GM21529 (cell line): ENCODE data around the gene ASIC5.
"Not testable (repeated sequence)": the region's sequence is repeated elsewhere in the genome, so short reads cannot be mapped to it uniquely, and the experiment has no call there.

Experiments used
- ATAC-seq: cut with Tn5 transposase; IDR thresholded peaks from one replicate; pipeline ENCODE4 v1.9.1; 2021; ENCODE audit not compliant: unreplicated experiment

ASIC5 gene, protein sequence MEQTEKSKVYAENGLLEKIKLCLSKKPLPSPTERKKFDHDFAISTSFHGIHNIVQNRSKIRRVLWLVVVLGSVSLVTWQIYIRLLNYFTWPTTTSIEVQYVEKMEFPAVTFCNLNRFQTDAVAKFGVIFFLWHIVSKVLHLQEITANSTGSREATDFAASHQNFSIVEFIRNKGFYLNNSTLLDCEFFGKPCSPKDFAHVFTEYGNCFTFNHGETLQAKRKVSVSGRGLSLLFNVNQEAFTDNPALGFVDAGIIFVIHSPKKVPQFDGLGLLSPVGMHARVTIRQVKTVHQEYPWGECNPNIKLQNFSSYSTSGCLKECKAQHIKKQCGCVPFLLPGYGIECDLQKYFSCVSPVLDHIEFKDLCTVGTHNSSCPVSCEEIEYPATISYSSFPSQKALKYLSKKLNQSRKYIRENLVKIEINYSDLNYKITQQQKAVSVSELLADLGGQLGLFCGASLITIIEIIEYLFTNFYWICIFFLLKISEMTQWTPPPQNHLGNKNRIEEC

DNA sequence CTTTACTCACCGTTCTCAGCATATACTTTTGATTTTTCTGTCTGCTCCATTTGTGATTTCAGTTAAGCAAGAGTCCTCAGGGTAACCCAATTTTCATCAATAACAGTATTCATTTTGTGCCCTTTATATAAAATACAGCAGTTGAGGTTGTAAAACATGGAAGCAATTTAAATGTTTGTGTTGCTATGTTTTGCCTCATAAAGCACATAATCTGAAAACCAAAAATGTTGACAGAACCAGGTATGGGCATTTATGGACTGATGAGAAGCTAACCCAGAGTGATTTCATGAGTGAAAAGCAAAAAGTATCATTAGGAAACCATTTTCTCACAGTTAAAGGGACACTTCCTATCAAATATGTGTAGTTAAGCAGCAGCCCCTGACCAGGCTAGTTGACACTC is at the start of gene ASIC5:
ASIC5 (minus strand) TSS at position 101 of the 400 bp plus-strand sequence; CDS start at position 50, 51 bp downstream.
- no peak for ATAC-seq

DNA sequence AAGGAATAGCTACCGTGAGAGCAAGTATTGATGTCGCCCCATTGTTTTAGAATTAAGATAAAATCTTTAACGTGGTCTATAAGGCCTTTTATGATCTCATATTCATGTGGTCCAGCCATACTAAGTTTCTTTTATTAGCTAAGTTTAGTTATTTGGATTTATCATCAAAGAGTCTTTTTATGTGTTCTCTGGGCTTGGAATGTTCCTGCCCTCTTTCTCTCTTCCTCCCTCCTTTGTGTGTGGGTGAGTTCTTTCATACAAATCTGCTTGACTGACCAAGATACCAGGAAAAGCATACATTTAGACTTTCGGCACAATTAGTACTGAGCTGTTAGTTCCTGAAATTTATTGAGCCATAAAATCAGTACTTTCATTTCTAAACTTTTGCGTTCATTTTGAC is 48.7 kb upstream of the ASIC5 start:
- no peak for ATAC-seq

DNA sequence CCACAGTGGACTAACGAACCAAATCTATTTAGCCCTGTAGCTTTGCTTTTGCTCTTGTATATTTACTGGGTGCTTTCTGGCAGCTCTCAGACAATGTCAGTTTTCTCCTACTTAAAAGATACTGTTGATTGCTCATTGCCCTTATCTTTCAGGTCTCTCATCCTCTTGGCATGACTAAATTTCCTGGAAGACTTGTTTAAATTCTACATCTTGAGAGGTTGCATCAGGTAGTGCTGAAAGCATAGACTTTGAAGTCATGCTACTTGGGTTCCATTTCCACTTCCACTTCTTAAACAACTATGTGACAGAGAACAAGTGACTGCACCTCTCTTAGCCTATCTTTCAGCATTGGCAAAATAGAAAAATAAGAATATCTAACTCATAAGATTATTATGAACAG is 45.8 kb upstream of the ASIC5 start:
- ATAC-seq = no peak

DNA sequence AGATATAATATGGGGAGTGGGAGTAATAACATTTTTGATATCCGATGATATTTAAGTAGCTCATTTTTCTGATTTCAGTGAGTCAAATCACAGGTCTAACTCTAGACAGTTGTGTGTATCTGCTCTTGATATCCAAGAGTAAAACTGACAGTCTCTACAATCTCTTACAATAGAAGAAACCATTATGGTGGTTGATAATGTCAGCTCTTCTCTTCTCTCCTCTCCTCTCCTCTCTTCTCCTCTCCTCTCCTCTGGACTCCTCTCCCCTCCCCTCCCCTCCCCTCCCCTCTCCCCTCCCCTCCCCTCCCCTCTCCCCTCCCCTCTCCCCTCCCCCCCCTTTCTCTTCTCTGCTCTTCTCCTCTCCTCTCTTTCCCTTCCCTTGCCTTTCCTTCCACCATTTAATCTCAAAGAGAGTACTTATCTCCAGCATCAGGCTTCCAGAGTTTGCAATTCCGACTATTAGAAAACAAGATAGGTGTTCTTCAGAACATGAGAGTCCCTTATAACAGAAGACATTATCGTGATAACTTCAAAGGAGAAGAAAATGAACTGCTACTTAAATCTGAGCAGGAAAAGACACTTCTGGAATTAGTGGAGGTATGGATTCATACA is 43.6 kb upstream of the ASIC5 start:
- no peak for ATAC-seq

DNA sequence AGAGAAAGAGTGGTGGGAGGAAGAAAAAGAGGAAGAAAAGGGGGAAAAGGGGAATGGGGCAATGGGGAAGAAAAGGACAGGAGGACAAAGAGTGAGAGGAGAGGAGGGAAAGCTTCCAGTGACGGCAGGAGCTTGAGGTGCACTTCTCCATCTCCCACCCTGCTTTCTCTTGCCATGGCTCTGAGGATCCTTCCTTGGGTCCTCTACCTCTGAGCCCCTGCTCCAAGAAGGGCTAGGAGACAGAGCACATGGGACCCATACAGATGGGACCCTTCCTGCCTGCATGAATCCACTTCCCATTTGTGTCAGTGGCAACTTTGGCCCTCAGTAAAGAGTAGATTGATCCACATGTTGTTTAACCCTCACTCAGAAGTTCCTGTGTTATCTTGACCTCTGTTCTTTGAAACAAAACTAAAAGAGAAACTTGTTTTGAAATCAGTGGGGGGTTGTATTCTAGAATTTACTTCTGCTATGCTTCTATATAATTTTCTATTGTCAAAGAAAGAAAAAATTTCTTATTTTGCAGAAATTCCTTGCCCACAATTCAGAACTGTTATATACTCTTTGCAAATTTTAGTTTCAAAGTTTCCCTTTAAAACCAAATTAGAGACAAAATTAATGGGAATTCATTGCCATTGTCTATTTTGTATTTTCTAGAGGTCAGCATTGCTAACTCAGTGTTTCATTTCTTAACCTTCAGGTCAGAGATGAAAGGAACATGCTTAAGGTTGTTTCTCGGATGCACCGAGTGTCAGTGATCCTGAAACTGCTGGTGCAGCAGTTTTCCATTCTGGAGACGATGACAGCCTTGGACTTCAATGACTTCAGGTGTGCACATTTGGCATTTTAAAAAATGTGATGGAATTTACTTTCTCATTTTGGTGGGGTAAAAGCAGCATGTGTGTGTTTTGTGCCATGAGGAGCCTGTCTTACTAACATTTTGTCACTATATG is 42.4 kb upstream of the ASIC5 start:
- ATAC-seq = peak; percentile 83

DNA sequence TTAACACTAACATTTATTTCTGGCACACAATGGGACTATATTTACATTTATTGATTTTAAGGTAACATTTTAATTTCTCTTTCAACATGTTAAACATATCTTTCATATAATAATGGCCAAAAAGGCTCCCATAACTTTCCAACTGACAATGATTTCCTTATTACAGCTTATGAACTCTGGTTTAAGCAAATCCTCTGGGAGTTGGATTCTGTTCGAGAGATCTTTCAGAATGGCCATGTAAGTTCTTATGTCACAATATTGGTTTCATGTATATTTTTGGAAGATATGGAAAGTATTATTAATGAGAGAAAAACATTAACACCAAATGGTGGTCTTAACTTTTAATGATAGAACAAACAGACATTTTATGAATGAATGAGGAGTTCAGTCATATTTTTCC is 41.5 kb upstream of the ASIC5 start:
- ATAC-seq = no peak

DNA sequence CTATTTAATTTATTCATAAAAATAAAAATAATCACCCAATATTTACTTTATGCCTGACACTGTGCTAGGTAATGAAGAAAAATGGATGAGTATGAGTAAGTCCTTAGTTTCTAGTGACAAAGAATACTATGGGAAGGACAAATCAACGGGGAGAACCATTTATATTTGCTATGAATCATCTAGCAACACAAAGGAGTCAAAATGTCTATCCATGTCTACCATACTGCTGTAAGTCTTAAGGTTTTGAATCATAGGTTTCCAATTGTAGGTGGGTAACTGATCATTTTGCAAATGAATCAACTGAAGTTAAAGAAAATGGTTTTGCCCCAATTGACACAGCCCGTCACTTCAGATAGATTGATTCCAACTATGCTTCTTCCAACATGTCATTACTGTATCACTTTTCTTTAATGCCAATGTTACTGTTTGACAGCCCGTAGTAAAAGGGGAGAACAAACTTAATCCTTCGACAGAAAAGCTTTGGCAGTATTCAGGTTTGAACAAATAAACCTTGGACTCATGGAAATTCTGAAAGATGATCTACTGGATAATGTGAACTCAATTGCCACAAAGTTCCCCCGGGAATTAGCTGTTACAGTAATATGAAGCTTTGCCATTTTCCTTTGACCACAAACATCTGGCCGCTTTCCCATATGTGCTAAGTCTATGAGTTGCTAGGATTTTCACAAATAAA is 40.6 kb upstream of the ASIC5 start:
- ATAC-seq = no peak

DNA sequence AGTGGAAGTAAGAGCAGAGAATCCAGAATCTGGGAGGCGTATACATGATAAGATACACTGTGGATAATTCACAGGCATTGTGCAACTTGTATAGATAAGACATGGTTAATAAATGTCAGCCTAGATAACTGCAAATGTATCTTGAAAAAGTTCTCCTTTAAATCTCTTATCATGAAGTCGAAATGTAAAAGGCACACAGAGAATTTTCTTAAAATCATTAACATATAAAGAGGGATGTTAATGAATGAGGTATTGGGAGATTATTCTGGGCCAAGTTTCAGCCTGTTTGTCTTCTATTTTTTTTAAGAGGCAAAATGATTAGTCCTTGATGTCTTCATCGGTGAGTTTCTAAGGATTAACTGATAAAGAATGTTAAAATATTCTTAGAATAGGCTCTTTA is 38.3 kb upstream of the ASIC5 start:
- no peak for ATAC-seq

DNA sequence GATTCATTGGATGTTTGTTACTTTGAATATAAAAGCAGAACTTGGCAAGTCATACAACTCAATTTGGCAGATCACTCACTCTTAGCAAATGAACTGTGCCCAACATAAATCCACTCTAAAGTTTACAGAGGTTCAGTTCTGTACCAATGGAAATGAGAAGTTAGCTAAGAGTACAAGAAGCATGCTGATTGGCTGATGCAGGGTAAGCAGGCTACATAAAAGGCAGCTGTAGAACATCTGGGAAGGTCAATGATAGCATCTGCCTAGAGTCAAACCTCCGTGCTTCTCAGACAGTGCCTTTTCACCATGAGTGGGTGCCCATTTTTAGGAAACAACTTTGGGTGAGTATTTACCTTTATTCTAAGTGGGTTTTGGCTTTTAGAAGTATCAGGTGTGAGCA is 37.4 kb upstream of the ASIC5 start, which contains the start of gene TDO2:
TDO2 (plus strand) TSS at position 244 of the 400 bp plus-strand sequence; CDS start at position 307, 63 bp downstream.
- no peak for ATAC-seq

DNA sequence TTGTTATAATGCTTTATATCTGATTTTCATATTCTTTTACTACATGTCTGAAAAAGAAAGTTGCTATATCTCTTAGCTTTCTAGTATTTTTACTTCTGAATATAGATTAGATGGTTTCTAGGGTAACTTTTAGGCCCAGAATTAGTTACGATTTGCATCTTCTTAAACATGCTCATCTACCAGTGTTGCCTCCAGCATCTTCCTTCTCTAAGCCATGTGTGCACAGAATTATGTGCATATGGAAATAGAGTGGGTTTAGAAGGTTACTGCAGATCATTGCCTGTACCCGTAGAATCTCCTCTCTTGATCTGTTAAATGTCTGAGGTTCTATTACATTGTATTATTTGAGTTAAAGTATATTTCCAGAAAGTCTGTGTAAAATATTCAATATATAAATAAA is 34.9 kb upstream of the ASIC5 start:
- ATAC-seq = no peak

DNA sequence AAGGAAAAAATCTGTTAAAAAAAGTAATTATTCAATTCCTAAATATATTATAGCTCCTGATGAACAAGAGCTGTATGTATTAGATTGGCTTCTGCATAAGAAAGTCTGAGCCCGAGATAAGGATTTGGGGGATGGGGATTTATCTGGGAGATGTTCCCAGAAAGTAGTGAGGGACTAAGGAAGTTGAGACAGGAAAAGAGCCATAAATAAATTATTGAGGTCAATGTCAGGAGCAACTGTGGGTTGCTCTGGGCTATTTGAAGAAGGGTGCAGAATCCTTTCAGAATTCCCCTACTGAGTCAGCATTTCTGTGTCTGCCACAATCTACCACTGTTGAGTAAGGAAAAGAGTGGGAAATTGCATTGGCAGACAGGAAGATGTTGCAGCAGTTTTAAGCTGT is 34.3 kb upstream of the ASIC5 start:
- no peak for ATAC-seq

DNA sequence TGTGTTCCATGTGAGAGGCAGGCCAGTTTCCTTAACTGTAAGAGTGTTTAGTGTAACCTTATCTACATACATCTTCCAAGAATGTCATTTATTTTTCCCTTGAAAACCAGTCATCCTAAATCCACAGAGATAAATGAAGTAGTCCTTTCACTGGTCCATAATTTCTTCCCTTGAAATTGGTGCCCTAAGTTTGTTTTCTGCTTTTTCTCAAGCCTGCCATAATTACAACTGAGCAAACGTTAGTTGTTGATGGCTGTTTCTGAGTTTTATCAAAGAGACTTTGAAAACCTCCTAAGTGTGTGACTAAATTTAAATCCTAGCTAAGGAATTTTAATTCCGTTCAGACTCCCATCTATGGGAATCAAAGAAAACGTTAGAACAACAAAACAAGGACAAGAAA is 33.8 kb upstream of the ASIC5 start:
- no peak for ATAC-seq

DNA sequence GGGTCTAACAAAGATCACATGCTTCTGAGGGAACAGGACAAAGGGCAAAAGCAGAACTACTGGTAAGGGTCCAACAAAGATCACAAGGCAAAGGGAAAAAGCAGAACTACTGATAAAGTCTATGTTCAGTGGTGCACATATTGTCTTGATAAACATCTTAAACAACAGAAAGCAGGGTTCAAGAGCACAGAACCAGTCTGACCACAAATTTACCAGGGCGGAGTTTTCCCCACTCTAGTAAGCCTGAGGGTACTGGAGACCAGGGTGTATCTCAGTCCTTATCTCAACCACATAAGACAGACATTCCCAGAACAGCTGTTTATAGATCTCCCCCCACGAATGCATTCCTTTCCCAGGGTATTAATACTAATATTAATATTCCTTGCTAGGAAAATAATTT is 32.3 kb upstream of the ASIC5 start:
- ATAC-seq = not testable (repeated sequence)

DNA sequence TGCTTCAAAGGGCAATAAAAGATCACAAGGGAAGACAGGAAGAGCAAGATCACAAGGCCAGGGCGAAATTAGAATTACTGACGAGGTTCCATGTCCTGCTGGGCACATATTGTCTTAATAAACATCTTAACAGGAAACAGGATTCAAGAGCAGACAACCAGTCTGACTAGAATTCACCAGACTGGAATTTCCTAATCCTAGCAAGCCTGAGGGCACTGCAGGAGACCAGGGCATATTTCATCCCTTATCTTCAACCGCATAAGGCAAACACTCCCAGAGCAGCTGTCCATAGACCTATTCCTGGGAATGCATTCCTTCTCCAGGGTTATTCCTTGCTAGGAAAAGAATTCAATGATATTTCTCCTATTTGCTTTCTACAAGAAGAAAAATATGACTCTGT is 25.0 kb upstream of the ASIC5 start:
- no peak for ATAC-seq

DNA sequence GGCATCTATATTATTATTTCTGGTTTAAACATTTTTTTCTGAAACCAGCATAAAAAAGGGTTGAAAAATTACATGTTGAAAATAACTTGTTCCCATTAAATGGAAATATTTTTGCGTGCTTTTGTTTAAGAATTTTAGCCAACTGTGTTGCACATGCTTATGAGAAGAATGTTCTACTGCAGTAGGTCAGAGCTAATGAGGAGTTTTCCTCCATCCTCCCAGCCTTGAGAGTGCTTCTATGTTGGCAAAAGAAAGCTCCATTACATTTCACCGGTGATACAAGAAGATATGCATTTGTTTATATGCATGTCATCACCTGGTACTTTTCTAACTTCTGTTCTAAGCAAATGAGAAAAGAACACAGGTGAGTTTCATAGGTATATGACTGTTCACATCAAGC is 23.9 kb upstream of the ASIC5 start:
- no peak for ATAC-seq

DNA sequence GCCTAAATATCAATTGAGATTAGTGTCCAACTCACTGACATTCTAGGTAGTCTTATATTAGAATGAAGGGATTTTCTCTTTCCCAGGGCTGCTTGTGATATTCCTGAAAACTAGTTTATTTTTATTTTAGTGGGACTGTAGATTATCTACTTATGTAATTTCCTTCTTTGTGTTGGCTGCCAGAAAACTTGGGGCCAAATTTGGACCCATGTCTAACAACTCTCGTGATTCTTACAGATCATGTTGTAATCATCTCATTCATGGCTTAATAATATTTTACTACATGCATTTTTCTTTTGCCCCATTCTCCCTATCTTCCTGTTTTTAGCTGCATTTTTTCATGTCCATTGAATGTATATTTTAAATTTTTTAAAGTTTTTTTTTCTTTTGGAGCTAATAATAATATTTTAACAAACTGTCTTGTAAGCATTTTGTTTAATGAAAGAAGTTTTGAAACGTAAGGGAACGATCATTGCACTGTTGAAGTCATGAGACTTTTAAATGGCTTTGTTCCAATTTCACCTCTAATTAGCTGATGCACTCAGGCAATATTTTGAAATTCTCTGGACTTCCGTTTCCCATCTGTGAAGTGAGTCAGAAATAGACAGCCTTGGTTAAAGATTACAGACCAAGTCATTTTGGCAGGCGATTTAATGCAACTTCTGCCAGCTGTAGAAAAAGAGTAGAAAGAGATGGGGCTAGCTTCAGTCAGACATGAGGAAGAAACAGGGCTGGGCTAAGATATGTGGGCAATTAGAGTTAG is 23.1 kb upstream of the ASIC5 start:
- peak; percentile 83 for ATAC-seq

DNA sequence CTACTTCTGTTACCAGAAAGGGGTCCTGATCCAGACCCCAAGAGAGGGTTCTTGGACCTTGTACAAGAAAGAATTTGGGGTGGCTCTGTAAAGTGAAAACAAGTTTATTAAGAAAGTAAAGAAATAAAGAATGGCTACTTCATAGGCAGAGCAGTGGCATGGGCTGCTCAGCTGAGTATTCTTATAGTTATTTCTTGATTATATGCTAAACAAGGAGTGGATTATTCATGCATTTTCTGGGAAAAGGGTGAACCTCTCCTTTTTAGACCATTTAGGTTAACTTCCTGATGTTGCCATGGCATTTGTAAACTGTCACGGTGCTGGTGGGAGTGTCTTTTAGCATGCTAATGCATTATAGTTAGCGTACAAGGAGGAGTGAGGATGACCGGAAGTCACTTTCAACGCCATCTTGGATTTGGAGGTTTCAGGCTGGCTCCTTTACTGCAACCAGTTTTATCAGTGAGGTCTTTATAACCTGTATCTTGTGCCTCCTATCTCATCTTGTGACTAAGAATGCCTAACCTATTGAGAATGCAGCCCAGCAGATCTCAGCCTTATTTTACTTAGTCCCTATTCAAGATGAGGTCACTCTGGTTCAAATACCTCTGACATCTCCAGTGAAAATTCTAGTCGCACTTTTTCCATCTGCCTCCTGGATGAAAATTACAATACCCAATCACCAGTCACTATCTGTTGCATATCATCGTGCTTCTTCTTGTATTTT is 21.9 kb upstream of the ASIC5 start:
- no peak for ATAC-seq

DNA sequence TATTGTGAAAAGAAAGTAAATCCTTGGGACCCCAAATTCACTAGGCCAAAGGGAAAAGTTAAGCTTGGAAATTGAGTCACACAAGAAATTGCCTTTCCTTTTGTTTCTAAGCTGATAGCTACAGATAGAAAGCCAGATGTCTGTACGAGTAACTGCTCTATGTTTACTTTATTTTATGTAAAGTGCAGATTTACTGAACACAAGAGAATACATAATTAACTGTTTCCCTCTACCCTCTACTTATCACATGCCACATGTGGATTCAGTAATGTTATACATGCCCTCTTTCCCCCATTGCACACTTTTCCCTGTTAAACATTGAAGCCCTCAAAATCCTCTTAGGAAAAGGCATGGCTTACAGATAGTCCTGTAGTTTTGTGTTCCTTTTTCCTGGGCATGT is 21.0 kb upstream of the ASIC5 start:
- ATAC-seq = no peak

DNA sequence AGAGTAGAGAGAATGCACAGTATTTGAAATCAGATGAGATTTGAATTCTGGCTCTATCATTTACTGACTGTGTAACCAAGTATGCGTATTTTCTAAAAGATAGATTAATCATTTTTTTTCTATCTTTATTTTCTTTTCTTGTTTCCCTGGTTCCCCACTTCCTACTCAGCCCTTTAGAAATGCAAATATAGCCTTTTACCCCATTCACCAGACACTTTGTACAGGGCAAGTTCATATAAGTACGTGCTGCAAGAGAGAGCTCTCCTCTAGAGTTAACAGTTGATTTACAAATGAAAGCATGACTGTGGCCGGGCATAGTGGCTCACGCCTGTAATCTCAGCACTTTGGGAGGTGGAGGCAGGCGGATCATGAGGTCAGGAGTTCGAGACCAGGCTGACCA is 19.6 kb upstream of the ASIC5 start:
- no peak for ATAC-seq
